Left cardiac atrium (tissue), 4 donors: ENCODE data around the gene NEK2. TPM values are rescaled to one million over a fixed set of nuclear protein-coding genes. Genes with fewer than 3 reads are reported as not detected.
"Not testable (repeated sequence)": the region's sequence is repeated elsewhere in the genome, so short reads cannot be mapped to it uniquely, and the experiment has no call there.

Experiments used
- ATAC-seq, 2 donors: fragments of 200-7000 bp; cut with Tn5 transposase; one replicate each; pipeline ENCODE4 v1.9.1; 2020; ENCODE audit warnings: mild to moderate bottlenecking in 2 of 2, moderate library complexity in 2 of 2
- DNase-seq: peaks from one replicate; pipeline ENCODE4 v3.0.0-alpha.2; 2020
- intact Hi-C, 2 donors: fragments of 100-400 bp; cut with DNase I; formaldehyde crosslinking; loops; one replicate each; pipeline versions ENCODE4 v1.14.1 to v1.15.1; 2022 to 2023
- total RNA-seq, 2 donors: library from RNA; stranded (reverse); fragmentation: NEBNext Ultra II Directional; extraction: Animal tissue kit (Norgen Biotek cat#: 25700); gene quantifications; one replicate each; pipeline ENCODE4 v1.2.1, GENCODE V29; 2021
- donor health status: DM: no; HTN: yes; CAD: no.
- donor health status: DM: no; HTN: yes; CAD: no; lungs with severe emphysema.
- donor health status: DM: yes; HTN: yes; CAD: no.
- donor health status: Dilated cardiomyopathy.

Gene NEK2
- total RNA-seq, 2 donors from 2014 or later: 0.18 to 0.68 TPM

DNA sequence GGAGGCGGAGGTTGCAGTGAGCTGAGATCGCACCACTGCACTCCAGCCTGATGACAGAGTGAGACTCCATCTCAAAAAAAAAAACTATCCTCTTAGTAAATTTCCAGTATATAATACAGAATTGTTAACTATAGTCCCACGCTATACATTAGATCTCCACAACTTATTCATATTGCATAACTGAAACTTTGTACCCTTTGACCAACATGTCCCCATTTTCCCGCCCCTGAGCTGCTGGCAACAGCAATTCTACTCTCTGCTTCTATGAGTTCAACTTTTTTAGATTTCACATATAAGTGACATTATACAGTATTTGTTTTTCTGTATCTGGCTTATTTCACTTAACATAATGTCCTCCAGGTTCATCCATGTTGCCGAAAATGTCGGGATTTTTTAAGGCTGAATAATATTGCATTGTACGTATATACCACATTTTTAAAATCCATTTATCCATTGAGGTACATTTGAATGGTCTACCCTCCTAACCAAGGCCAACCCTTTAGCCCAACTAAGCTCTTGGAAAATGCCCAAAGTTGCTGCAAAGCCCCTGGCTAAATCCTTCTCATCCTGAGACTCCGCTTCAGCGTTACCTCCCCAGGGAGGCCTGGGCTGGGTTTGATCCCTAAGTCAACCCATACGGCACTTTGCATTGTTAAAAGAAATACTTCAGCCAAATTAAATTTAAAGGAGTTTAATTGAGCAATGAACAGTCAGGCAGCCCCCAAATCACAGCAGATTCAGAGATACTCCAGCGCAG is 34.2 kb downstream of the NEK2 start:
- DNase-seq: no peak
- intact Hi-C loops: loop anchor here in 1 of 2 donors (5.0 kb wide), 1 partner anchor 59 kb away; no protein-coding TSS in a partner anchor
- no peak for ATAC-seq

DNA sequence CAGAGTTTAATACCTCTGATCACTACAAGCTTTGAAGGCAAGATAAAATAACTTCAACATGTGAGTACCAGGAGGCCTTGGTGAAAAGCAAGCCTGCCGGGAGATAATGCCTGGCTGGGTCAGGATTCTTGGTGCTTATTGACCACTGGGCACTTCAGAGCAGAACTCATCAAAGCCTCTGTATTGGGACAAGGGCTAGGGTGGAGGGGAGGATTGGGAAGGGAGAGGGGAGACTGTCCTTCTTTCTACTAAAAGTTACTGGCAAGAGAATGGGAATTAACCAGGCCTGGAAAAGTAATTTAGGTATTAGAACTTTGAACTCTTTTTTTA is 35.2 kb downstream of the NEK2 start:
- ATAC-seq (no peak), DNase-seq (no peak)
- intact Hi-C loops: loop anchor here in 1 of 2 donors (5.0 kb wide), 1 partner anchor 58 kb away; no protein-coding TSS in a partner anchor

DNA sequence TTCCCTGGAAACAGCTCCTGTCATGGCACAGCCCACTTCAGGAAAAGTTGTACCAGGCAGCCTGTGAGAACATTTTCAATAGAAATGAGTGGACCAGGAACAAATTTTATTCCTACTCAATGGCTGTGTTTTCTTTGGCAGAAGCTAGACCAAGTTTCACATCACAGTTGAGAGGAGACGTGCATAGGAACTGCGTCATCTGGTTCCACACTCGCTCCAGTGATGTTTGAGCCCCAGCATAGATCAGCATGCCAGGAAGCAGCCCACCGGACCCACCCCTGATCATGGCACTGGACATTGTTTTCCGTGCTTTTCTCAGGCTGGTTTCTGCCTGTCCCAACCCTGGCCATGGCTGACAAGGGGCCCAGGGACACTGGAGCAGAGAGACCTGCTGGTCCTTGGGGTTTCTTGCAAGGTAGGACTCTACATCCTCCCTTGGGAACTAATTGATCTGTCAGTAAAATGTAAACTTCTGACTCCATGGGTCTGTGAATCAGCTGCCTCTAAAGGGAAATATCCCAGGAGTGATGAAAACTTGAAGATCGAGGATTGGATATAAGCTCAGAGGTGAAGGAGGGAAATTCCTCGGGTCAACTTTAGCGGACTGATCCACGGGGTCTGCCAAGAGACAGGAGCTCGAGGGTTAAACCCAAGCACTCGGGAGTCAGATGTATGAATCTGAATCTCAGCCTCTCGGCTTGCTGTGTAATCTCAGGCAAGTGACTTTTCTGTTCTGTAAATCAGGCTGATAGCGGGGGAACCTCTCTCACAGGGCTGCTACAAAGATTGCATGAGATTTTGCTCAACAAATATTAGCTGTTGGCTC is 35.7 kb downstream of the NEK2 start:
- intact Hi-C loops: loop anchor here in 1 of 2 donors (5.0 kb wide), 1 partner anchor 57 kb away; no protein-coding TSS in a partner anchor
- ATAC-seq (peak; percentile 34 to 80), DNase-seq (no peak)

DNA sequence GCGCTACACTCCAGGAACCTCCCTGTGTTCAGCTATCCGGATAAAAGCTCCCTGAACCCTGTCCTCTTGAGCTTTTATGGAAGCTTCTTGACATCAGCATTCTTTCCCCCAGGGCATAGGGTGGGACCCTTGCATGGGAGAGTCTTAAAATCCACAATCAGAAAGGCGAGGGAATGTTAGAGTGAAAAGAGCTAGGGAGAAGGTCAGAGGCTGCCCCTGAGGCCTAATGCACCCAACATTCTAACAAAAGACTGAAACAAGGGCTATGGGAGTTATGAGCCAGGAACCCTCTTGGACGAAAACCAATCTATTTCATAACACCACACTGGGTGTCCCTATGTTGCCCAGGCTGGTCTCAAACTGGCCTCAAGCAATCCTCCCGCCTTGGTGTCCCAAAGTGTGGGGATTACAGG is 36.7 kb downstream of the NEK2 start:
- DNase-seq: no peak
- intact Hi-C loops: no loop called here
- no peak for ATAC-seq

- DNase-seq (no peak), ATAC-seq (no peak)
- intact Hi-C loops: no loop called here
These were observed 37.2 kb downstream of the NEK2 start for GRCh38 chr1:211638246-211638645.

- intact Hi-C loops: no loop called here
- ATAC-seq (no peak), DNase-seq (no peak)
These were observed 38.4 kb downstream of the NEK2 start for GRCh38 chr1:211637066-211637465.

GRCh38 chr1:211636575-211637029 is 38.8 kb downstream of the NEK2 start:
- DNase-seq, intact Hi-C loops, ATAC-seq: not testable (repeated sequence)

DNA sequence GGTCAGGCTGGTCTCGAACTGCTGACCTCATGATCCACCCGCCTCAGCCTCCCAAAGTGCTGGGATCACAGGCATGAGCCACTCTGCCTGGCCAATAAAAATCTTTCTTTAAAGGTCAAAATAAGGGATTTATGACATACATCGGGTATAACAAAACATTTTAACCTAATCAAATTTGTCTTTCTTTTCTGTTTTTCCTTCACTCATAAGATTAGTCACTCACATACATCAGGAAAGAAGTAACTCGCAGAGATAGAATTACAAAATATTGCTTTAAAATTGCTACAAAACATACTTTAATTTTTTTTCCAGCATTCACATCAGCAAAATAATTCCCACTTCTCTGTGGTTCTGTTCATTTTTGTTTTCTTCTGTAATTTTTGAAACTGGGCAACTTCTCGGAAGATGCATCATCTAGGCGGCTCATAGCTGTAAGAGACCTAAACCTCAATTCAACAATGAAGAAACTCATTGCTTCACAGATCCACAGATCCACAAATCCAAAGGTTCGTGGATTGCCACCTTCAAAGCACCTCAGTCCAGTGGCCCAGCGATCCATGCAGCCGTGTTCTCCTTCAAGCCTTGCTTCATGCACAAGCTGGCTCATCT is 39.7 kb downstream of the NEK2 start:
- no peak for ATAC-seq
- DNase-seq: no peak
- intact Hi-C loops: no loop called here

DNA sequence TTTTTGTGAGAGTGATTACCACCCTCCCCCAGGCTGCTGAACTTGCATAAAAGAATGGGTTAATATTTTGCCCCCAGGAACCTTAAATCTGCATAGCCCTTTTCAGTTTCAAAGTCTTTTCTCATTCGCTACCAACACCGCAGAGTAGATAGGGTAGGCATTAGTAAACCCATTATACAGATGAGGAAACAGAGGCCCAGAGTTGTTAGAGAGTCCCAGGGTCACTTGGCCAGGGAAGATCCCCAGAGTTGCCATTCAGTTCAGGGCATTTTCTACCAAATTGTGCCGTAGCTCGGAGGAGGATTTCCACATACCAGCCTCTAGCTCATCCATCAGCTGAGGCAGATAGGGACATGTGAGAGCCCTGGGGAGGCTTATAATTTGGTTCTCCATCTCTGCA is 40.5 kb downstream of the NEK2 start:
- DNase-seq: no peak
- no peak for ATAC-seq
- intact Hi-C loops: loop anchor here in 1 of 2 donors (5.0 kb wide), 1 partner anchor 58 kb away; the partner anchor contains the start of gene SLC30A1

GRCh38 chr1:211634461-211634860 is 41.0 kb downstream of the NEK2 start:
- no peak for DNase-seq
- ATAC-seq: no peak
- intact Hi-C loops: loop anchor here in 1 of 2 donors (5.0 kb wide), 1 partner anchor 57 kb away; the partner anchor contains the start of gene SLC30A1

DNA sequence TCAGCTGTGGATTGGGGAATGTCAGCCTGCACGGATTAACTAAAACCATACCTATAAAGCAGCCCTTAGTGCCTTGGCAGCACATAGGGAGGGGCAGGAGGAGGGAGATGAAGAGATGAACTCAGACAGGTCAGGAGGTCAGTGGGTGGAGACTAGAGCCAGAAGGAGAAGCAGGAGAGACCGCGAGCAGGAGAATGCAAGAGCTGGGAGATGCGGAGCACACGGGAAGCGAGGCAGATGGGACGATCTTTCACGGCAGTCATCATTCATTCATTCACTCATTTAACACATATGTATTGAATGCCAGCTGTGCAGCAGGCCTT is 41.9 kb downstream of the NEK2 start:
- ATAC-seq (no peak), DNase-seq (no peak)
- intact Hi-C loops: loop anchor here in 1 of 2 donors (5.0 kb wide), 1 partner anchor 56 kb away; the partner anchor contains the start of gene SLC30A1

DNA sequence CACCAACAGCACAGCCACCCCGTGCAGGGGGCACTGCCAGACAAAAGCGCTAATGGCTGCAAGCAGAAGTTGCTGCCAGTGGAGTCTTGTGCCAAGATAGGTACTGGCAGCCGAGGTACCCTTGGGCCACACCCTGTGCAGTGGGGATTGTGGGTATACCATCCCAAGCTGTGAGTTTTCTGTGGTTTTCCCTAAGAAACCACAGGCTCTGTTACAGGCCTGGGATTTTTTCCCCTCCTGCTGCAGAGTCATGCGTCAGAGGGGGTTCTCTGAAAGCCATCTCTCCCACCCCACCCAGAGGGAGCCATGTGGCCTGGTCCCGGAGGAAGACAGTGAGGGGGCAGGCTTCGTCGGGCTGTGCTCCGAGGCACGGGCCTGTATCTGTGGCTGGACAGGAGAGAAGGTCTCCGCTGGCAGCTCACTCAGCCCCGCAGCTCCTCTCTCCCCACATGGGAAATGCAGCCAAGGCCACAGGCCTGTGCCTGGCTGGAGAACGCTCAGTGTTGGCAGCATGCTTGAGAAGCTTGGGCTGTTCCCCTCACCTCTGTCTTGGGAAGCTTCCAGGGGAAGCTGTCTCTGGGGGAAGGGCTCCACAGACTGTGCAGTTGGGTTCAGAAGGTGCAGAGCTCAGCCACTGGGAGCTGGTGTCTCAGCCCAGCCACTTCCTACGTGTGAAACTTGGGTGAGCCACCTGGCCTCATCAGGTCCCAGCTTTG is 42.5 kb downstream of the NEK2 start:
- intact Hi-C loops: loop anchor here in 1 of 2 donors (5.0 kb wide), 1 partner anchor 56 kb away; the partner anchor contains the start of gene SLC30A1
- peak; percentile 67 for DNase-seq
- ATAC-seq: peak; percentile 81 to 83

- no peak for ATAC-seq
- intact Hi-C loops: loop anchor here in 1 of 2 donors (5.0 kb wide), 1 partner anchor 55 kb away; the partner anchor contains the start of gene SLC30A1
- DNase-seq: no peak
These were observed 43.2 kb downstream of the NEK2 start for GRCh38 chr1:211632117-211632807.

DNA sequence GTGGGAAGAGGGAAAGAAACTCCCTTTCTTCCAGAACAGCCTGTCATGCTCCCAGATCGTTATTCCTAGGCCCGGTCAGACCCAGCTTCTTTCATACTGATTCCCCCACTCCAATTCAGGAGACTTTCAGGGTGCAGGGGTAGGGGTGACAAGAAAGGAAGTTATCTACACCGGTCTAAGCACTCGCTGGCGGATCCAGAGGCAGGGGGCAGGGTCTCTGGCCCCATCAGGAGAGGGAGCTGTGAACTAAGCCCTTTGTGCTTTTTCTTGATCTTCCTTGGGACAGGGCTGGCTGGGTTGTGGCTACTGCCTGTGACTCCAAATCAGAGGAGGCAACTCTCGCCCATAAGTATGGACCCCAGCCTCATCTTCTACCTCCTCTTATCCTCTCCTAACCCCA is 44.3 kb downstream of the NEK2 start:
- no peak for DNase-seq
- ATAC-seq: no peak
- intact Hi-C loops: loop anchor here in 1 of 2 donors (5.0 kb wide), 1 partner anchor 54 kb away; the partner anchor contains the start of gene SLC30A1

DNA sequence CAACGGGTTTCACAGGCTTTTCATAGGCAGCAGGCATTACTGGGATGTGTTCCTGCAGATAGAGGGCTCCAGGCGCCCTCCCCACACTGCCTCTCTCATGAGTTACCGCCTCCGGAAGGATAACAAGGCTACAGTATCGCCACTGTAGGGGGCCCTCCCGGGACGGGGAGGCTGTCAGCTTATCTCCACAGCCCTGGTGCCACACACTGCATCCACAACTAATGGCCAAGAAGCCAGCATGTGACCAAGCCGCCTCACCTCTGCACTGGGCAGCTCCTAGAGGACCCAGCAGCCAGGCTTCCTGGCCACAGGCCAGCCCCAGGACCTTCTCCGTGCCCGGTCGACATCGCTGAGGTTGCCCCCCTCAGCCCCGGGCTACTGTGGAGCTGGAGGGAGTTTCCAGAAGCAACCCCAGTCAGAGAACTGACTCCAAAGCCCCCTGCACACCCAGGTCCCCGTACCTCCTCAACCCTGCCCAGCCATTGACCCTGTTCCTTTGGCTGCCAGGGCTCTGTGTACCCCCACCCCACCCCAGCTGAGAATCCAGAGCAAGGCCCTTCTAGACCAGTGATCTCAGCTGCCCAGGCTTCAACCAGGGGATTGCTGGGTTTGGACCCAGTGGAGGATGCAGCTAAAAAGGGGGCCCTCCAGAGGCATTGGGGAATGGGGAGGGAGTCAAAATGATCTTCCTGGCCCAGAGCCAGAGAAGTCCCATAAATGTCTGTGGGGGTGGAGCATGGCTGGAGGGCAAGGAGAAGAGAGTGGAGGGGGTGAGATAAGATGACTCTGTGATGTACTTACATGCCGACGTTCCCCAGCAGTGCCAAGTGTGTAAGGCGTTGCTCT is 45.0 kb downstream of the NEK2 start:
- intact Hi-C loops: loop anchor here in 1 of 2 donors (5.0 kb wide), 1 partner anchor 53 kb away; the partner anchor contains the start of gene SLC30A1
- peak; percentile 64 to 76 for ATAC-seq
- no peak for DNase-seq

DNA sequence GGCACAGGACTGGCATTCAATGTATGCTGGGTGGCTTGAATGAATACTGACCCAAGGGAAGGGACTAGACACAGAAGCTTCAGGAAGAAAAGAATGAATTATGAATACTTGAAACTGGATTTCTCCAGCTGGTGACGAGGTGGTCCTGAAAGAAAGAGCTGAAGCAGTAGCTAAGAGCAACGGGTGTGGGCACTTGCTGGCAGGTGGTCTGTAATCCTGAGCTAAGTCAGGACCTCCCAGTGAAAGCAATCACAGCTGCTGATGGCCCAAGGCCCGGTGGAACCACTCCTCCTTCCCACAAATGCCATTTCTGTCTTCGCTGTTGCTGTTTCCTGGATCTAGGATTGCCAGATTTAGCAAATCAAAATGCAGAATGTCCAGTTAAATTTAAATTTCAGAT is 47.0 kb downstream of the NEK2 start:
- DNase-seq: no peak
- ATAC-seq: no peak
- intact Hi-C loops: no loop called here

GRCh38 chr1:211627259-211627658 is 48.2 kb downstream of the NEK2 start:
- intact Hi-C loops: no loop called here
- ATAC-seq (peak in 1 of 2 donors; percentile 46), DNase-seq (no peak)
